Hematopoietic multipotent progenitor cell (in vitro differentiated cells): ENCODE results near the gene STK32A. TPM values are rescaled to one million over a fixed set of nuclear protein-coding genes. Genes with fewer than 3 reads are reported as not detected.
"Not testable (repeated sequence)": the region's sequence is repeated elsewhere in the genome, so short reads cannot be mapped to it uniquely, and the experiment has no call there.

ENCODE experiments used
- DNase-seq, 3 donors: peaks; one replicate each; pipeline ENCODE4 v3.0.0-alpha.2; 2011 to 2015; ENCODE audit warnings: low read depth in 2 of 3, low spot score in 2 of 3
- total RNA-seq: library from RNA; depleted of rRNA; stranded (reverse); fragments of >200 nt; gene quantifications from one replicate; pipeline ENCODE4 v1.2.3, GENCODE V29; 2012

Gene STK32A
- total RNA-seq, 1 donor: not detected

GRCh38 chr5:147339313-147339712 lies 104.5 kb downstream of the STK32A start:
- DNase-seq: no peak

- DNase-seq: no peak
These were observed 106.1 kb downstream of the STK32A start for GRCh38 chr5:147340941-147341340.

DNA sequence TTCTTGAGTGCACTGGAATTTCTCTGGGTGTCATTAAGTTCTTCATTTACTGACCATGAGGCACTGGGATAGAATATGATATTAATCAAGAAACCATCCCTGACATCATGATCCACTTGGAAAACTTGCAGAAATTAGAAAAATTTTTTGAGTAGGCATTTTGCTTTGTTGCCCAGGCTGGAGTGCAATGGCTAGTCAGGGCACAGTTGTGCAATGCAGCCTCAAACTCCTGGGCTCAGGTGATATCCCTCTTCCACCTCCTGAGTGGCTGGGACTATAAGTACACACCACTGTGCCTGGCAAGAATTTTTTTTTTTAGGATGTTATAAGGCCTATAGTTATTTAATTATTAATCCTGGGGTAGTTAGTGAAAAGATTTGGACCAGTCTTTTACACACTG lies 106.5 kb downstream of the STK32A start:
- no peak for DNase-seq

GRCh38 chr5:147344861-147345260 lies 110.0 kb downstream of the STK32A start:
- no peak for DNase-seq

DNA sequence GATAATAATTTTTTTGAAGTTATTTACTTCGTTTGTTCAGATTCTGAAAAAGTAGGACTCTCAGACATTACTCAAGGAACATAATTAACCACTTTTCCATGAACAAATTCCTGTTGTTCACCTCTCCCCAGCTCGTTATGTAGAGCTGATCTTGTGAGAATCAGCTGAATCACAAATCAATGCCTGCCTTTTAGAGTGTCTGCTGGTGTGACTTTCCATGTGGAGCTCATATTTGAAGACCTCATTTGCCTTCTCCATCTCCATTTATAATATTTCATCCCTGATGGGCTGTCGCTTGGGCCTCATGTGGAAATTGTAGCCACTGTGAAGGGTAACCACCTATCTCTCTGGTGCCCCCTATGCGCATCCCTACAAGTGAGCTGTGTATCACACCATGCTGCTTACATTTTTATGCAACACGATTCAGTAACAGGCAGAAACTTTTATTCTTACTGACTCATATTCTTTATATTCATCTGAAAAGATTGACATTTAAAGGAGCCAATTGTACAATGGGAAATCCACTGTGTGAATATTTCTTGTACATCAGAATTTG lies 111.3 kb downstream of the STK32A start:
- no peak for DNase-seq

DNA sequence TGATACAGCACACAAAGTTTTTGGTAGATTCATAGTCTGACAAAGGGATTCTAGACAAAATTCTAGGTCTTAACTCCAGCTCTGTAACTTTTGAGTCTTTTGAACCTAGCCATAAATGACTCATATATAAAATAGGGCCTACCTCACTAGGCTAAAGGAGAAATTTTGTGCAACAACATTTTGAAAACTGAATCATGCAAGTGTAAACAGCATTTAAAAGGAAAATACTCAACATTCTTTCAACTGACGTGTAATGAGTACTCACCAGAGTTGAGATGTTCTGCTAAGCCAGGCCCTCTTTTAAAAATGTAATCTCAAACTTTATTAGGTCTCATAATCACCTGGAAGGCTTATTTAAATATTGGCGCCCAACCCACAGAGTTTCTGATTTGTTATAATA lies 113.2 kb downstream of the STK32A start:
- no peak for DNase-seq

GRCh38 chr5:147348451-147348850 lies 113.6 kb downstream of the STK32A start:
- DNase-seq: no peak

GRCh38 chr5:147349241-147349640 lies 114.4 kb downstream of the STK32A start:
- DNase-seq: no peak

DNA sequence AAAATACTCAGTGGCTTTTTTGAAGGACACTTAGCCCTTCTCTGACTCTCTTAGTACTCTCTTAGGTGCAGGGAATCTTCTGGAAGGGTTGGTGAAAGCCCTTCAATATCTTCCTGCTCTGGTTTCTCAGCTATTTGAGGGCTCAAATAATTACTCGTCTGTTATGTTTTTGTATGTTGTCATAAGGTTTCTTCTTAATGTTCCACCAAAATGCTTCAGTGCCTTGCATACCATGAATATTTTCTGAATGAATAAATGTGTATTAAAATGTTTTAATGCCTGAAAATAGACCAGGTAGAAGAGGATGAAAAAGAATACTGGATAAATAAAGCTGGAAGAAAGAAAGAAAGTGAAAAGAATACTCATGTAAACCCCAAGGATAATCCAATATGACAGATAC lies 124.3 kb downstream of the STK32A start:
- DNase-seq: no peak

DNA sequence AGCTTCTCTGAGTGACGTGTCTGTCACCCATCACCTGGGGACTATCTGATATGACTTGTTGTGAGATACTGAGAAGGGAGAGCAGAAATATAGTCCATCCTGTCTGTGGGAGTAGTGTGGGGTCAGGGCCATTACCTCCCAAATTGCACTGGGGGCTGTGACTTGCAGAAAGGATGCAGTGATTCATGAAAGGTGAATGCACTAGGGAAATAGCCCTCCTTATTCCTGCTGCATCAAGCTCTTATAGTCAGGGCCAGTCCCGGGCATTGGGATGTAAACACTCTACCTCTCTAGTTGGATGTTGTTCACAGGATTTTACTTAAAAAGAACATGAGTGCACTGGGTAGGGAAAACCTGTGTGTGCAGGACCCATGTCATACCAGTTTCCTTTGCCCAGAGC lies 124.8 kb downstream of the STK32A start:
- no peak for DNase-seq

DNA sequence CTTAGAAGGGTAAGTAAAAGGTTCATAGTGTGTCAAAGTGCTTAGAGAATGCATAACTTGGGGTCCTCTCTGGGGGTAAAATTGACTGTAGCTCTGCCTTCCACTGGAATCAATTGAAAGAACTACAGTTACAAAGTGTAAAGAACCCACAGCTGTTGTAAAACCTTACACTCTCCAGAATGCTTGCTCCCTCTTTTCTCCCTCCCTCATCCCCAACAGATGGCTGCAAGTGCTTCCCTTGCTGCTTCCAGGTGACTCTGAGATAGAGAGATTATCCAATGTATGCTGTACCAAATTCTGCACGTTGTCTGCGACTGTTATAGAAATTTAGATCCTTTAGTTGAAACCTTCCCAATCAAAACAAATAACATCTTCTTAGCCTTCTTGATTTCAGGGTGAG lies 126.0 kb downstream of the STK32A start:
- no peak for DNase-seq

DNA sequence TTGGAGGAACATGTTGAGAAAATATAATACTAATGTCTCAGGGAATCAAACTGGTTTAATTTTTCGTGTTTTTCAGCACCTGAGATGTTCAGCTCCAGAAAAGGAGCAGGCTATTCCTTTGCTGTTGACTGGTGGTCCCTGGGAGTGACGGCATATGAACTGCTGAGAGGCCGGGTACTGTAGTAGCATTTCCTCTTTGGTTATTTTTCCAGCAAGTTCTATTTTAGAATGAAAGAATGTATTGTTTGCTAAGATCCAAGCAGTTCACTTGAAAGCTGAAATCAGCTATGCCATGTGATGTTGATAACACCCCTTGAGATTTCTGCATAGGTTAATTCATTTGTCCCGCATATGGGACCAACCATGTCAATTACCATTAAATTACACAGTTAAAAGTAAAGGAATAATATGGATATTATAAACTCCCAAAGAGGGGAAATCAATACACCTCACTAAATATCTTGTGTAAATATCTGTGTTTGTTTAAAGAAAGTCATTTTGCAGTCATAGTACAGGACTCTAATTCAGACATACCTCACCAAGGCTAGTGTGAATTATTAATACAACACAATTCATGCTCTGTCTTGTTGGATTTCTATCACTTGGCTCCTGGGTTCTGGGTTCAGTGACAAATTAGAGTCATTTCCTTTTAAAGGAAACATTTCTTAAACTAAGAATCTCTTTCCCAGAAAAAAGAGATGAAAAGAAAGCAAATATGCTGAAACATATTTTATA lies 126.8 kb downstream of the STK32A start:
- no peak for DNase-seq

GRCh38 chr5:147367381-147367780 lies 132.6 kb downstream of the STK32A start:
- DNase-seq: not testable (repeated sequence)

DNA sequence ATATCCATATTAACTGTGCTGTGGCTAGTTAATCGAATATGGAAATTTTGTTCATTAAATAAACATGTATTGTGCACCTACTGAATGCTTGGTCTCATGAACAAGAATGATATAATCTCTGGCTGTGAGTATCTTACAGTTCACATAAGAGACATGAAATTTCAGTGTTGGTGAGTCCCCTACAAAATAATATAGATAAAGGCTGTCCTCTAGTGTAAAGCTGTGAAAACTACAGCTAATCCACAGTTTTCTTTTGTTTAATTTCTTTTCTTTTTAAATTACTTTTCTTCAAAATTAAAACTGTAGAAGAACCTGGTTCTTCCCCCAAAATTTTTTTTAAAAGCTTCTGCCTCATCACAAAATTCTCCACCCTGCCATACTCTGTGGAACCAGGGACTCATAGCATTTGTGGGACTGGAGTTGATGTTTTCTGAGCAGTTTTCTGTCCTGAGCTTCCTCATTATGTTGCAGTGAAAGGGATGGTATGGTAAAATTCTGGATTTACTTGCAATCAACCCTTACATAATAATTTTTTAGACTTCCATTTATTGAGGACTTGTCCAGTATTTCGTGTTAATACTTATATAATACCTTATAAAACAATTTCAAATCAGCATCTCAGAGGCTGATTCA lies 135.0 kb downstream of the STK32A start:
- DNase-seq: peak in 1 of 3 donors; percentile 20

GRCh38 chr5:147371290-147371689 lies 136.5 kb downstream of the STK32A start:
- DNase-seq: no peak

- DNase-seq: no peak
These were observed 137.4 kb downstream of the STK32A start for GRCh38 chr5:147372191-147372590.

DNA sequence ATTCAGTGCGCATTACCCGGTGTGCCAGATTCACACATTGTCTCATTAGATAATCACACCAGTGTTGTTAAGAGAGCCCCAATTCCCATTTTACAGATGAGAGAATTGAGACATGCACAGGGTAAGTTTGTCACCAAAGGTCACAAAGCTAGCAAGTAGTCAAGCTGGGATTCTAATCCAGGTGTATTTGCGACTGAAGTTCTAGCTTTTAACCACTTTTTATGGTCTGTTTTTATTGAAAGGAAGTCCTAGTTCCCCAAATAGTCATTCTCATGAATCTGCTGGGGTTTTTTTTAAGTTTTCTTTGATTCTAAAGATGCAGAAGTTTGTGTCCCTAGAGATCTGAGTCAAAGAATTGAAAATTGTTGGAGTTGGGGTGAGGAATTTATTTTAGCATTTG lies 138.5 kb downstream of the STK32A start:
- DNase-seq: no peak

DNA sequence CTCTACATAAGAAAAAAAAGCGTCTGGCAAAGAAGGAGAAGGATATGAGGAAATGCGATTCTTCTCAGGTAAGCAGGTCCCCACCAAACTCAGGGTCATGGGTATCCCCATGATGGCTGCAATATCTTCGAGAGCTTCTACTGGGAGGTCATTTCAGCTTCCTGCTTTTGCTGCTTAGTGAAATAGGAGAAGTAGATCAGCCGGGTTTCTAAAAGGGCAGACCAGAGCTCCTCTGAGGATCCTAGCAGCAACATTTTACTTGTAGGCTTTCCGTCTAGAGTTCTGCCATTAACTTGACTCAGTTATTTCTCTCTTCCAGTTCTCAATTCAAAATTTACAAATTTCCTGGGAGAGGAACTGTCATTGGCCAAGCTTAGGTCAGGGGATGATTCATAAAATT lies 140.3 kb downstream of the STK32A start:
- DNase-seq: no peak

DNA sequence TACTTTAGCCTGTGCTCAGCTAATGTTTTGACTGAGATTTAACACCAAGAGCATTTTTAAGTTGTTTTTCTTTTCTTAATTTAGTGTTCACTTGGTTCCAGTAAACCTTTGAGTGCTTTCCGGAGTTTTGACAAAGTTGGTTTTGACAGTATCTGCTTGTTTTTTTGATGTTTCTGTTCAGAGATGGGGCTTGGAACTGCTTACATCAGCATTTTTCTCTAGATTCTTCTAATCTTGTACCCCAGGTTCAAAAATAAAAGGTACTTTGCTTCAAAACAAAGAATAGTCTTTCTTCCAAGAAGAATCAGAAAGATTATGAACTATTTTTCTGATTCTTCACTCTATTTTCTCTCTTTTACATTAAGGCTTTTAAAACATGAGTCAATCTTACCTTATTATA lies 142.9 kb downstream of the STK32A start:
- no peak for DNase-seq

GRCh38 chr5:147381555-147381954 lies 146.7 kb downstream of the STK32A start:
- DNase-seq: no peak

GRCh38 chr5:147382776-147383175 lies 147.9 kb downstream of the STK32A start:
- no peak for DNase-seq
